Stomach (tissue), 9 donors: ENCODE data around the gene PRRX2. TPM values are rescaled to one million over a fixed set of nuclear protein-coding genes. Genes with fewer than 3 reads are reported as not detected.

Experiments
- DNase-seq, 2 donors: peaks; one replicate each; pipeline versions ENCODE4 v3.0.0 to v3.0.0-alpha.2; 2013 to 2019
- H3K27ac ChIP-seq, 5 donors: fragments of 200-600 bp in 4 of 5; sonication (generic) in 4 of 5; one replicate each; pipeline ENCODE4 v1.5.1; 2013 to 2019; ENCODE audit warnings: mild to moderate bottlenecking in 1 of 5, moderate library complexity in 1 of 5
- H3K27me3 ChIP-seq, 3 donors: fragments of 200-600 bp; sonication (generic); one replicate each; pipeline ENCODE4 v1.5.1; 2017 to 2019; ENCODE audit warnings: mixed run types in 1 of 3
- H3K36me3 ChIP-seq, 4 donors: fragments of 200-600 bp; sonication (generic); 1 replicate in 3 of 4; 2 replicates in 1 of 4; pipeline ENCODE4 v1.5.1; 2016 to 2019
- H3K4me1 ChIP-seq, 4 donors: fragments of 200-600 bp; sonication (generic); one replicate each; pipeline ENCODE4 v1.5.1; 2016 to 2019
- H3K4me3 ChIP-seq, 4 donors: fragments of 200-600 bp; sonication (generic) in 3 of 4; one replicate each; pipeline ENCODE4 v1.5.1; 2016 to 2019; ENCODE audit warnings: mild to moderate bottlenecking in 1 of 4
- H3K9me3 ChIP-seq, 4 donors: fragments of 200-600 bp; sonication (generic); one replicate each; pipeline ENCODE4 v1.5.1; 2016 to 2019
- EP300 ChIP-seq: sonication (generic); formaldehyde crosslinking; IDR thresholded peaks from one replicate; pipeline ENCODE4 v1.6.1; 2017; ENCODE audit warnings: antibody characterized with exemption
- POLR2A ChIP-seq, 4 donors: fragments of 450-650 bp; IDR thresholded peaks; one replicate each; pipeline ENCODE4 v1.6.1; 2016; ENCODE audit warnings: antibody characterized with exemption in 4 of 4, control low read depth in 2 of 4, mild to moderate bottlenecking in 1 of 4, moderate library complexity in 1 of 4
- POLR2AphosphoS5 ChIP-seq, 3 donors: sonication (generic); formaldehyde crosslinking; IDR thresholded peaks; one replicate each; pipeline ENCODE4 v1.6.1; 2016; ENCODE audit warnings: antibody characterized with exemption in 3 of 3
- WGBS, 5 donors: extraction: QIAGEN DNeasy Blood & Tissue Kit in 3 of 5; methylation state at CpG; one replicate each; pipeline versions ENCODE4 v1.1.5 to v1.1.7; 2013 to 2018; 5-methylcytosine and 5-hydroxymethylcytosine counted together
- intact Hi-C: fragments of 100-400 bp; cut with DNase I; formaldehyde crosslinking; loops from one replicate; pipeline ENCODE4 v1.15.1; 2023; ENCODE audit warnings: low total_unique reads
- polyA plus RNA-seq, 3 donors: library from polyadenylated mRNA; stranded (reverse); fragments of 200-250 nt; gene quantifications; one replicate each; pipeline ENCODE4 v1.2.3, GENCODE V29; 2013
- total RNA-seq, 5 donors: library from RNA; depleted of rRNA; stranded (reverse); fragments of >200 nt; gene quantifications; one replicate each; pipeline versions ENCODE4 v1.1.0 to v1.2.3, GENCODE V29; 2014 to 2016
- TF ChIP-seq, protein P1 (sequence below), 7 experiments: fragments of 450-650 bp in 4 of 7; fragments of 200-600 bp in 3 of 7; sonication (generic) in 3 of 7; IDR thresholded peaks; one replicate each; pipeline ENCODE4 v1.5.1; 2016 to 2019; ENCODE audit warnings: antibody characterized with exemption in 7 of 7, control low read depth in 2 of 7, mild to moderate bottlenecking in 1 of 7
- donor health status: healthy with polysubstance abuse.
- donor health status: Bipolar disorder and iron deficiency.
- donor health status: healthy.

The PRRX2 gene
- total and polyA plus RNA-seq, 8 donors: 0.87 to 8.4 (median 3.0) TPM; not detected in 2

- no peaks in the 10 kb centered on the region for H3K36me3 ChIP-seq
- no peaks in the 10 kb centered on the region for H3K9me3 ChIP-seq
- no peak for DNase-seq
- peaks cover 0 to 80% (median 33%) of the 10 kb centered on the region in 3 donors for H3K27me3 ChIP-seq
- TF ChIP-seq POLR2AphosphoS5 (IDR thresholded peaks at IDR 0.05) (no peak), EP300 (no peak), POLR2A (IDR thresholded peaks at IDR 0.05) (no peak)
- TF ChIP-seq, protein P1, sequence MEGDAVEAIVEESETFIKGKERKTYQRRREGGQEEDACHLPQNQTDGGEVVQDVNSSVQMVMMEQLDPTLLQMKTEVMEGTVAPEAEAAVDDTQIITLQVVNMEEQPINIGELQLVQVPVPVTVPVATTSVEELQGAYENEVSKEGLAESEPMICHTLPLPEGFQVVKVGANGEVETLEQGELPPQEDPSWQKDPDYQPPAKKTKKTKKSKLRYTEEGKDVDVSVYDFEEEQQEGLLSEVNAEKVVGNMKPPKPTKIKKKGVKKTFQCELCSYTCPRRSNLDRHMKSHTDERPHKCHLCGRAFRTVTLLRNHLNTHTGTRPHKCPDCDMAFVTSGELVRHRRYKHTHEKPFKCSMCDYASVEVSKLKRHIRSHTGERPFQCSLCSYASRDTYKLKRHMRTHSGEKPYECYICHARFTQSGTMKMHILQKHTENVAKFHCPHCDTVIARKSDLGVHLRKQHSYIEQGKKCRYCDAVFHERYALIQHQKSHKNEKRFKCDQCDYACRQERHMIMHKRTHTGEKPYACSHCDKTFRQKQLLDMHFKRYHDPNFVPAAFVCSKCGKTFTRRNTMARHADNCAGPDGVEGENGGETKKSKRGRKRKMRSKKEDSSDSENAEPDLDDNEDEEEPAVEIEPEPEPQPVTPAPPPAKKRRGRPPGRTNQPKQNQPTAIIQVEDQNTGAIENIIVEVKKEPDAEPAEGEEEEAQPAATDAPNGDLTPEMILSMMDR (IDR thresholded peaks at IDR 0.05): no peak
- 3 to 4% (median 4%) methylated on average over 6 to 88 of the region's 88 CpGs for whole genome bisulfite sequencing, 5 donors
- H3K27ac ChIP-seq: peak overlapping the region in 1 of 5 donors; percentile 29
- peaks cover 9 to 21% (median 19%) of the 10 kb centered on the region in 4 donors for H3K4me1 ChIP-seq
- peak overlapping the region; percentile 39 to 53 (median 43) for H3K4me3 ChIP-seq
- intact Hi-C loops: no loop called here
Measured at GRCh38 chr9:129665814-129666520, 520 bp downstream of the PRRX2 start.

DNA sequence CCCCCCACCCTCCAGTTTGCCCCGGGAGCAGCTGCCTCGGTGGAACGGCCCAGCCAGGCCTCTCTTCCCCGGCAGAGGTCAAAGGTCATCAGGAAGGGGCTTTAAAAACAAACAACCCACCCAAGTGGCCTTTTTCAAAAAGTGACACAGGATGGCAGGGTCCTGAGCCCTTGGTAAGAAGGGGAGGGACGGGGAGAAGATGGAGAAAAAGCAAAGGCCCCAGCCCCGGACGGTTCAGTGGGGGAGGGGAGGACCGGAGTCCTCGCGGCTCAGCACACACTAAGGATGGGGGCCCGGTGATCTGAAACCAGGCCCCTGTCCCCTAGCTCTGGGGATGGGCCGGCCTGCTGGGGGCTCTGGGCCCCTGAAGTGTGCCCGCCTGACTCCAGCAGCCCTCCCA is 1.1 kb downstream of the PRRX2 start:
- intact Hi-C loops: no loop called here
- no peaks in the 10 kb centered on the region for H3K36me3 ChIP-seq
- DNase-seq: no peak
- H3K27me3 ChIP-seq: peaks cover 0 to 81% (median 33%) of the 10 kb centered on the region in 3 donors
- peak overlapping the region; percentile 39 to 53 (median 43) for H3K4me3 ChIP-seq
- TF ChIP-seq, protein P1 (IDR thresholded peaks at IDR 0.05): no peak
- TF ChIP-seq EP300 (no peak), POLR2A (IDR thresholded peaks at IDR 0.05) (no peak), POLR2AphosphoS5 (IDR thresholded peaks at IDR 0.05) (no peak)
- peak overlapping the region in 1 of 5 donors; percentile 14 for H3K27ac ChIP-seq
- H3K4me1 ChIP-seq: peaks cover 9 to 21% (median 19%) of the 10 kb centered on the region in 4 donors
- 21 to 34% (median 26%) methylated on average over 10 to 13 of the region's 13 CpGs for WGBS, 5 donors
- no peaks in the 10 kb centered on the region for H3K9me3 ChIP-seq

DNA sequence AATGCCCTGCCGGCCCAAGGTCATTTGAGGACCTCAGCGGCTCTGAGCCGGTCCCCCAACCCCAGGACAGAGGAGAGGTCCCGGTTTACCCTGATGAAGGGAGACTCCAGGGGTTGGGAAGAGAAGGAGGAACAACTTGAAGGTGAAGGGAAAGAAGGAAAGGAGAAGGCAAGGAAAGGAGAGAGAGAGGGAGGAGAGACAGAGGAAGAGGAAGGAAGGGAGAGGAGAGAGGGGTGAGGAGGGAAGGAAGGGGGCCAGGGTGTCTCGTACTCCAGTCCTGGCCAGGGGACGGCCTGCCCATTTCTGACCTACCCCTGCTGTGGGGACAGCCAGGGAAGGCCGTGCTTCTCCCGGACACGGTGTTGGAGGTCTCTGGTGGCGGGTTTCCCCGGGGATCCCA is 1.9 kb downstream of the PRRX2 start:
- H3K4me3 ChIP-seq: no peak overlapping the region
- H3K4me1 ChIP-seq: peaks cover 9 to 21% (median 19%) of the 10 kb centered on the region in 4 donors
- 69 to 84% (median 81%) methylated on average over 9 to 11 of the region's 11 CpGs for WGBS, 5 donors
- no peak overlapping the region for H3K27ac ChIP-seq
- TF ChIP-seq EP300 (no peak), POLR2A (IDR thresholded peaks at IDR 0.05) (no peak), POLR2AphosphoS5 (IDR thresholded peaks at IDR 0.05) (no peak)
- TF ChIP-seq, protein P1 (IDR thresholded peaks at IDR 0.05): no peak
- H3K27me3 ChIP-seq: peaks cover 0 to 79% (median 33%) of the 10 kb centered on the region in 3 donors
- intact Hi-C loops: no loop called here
- H3K9me3 ChIP-seq: no peaks in the 10 kb centered on the region
- H3K36me3 ChIP-seq: no peaks in the 10 kb centered on the region
- DNase-seq: no peak

DNA sequence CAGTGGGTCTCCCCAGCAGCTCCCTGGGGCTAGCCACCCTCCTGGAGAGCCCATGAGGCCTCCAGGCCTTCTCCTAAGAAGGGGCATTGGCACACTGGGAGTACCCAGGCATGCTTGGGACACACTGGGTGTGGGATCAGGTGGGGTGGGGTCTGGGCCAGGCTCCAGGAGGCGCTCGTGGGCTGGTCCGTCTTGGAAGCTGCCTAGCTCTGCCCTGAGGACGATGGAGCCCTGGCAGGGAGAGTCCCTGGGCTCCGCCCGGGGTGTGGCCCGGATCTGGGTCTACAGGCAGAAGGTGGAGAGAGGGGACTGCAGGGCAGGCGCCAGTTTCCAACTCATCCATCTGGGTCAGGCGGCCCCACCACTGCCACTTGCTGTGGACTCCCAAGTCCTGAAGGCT is 2.4 kb downstream of the PRRX2 start:
- no peaks in the 10 kb centered on the region for H3K9me3 ChIP-seq
- no peak for DNase-seq
- no peak overlapping the region for H3K4me3 ChIP-seq
- intact Hi-C loops: no loop called here
- 57 to 75% (median 63%) methylated on average over 8 to 9 of the region's 9 CpGs for WGBS, 5 donors
- H3K36me3 ChIP-seq: no peaks in the 10 kb centered on the region
- no peak for TF ChIP-seq POLR2A (IDR thresholded peaks at IDR 0.05)
- TF ChIP-seq, protein P1 (IDR thresholded peaks at IDR 0.05): no peak
- TF ChIP-seq POLR2AphosphoS5 (IDR thresholded peaks at IDR 0.05): no peak
- no peak for TF ChIP-seq EP300
- peaks cover 9 to 21% (median 19%) of the 10 kb centered on the region in 4 donors for H3K4me1 ChIP-seq
- H3K27me3 ChIP-seq: peaks cover 0 to 76% (median 33%) of the 10 kb centered on the region in 3 donors
- no peak overlapping the region for H3K27ac ChIP-seq
